OCI-LY7 (cell line): Measurements from ENCODE around the gene CFHR3. TPM values are rescaled to one million over a fixed set of nuclear protein-coding genes. Genes with fewer than 3 reads are reported as not detected.
"Not testable (repeated sequence)": the region's sequence is repeated elsewhere in the genome, so short reads cannot be mapped to it uniquely, and the experiment has no call there.

Source experiments
- BruUV-seq: library from RNA; stranded (reverse); fragments of 400-500 nt; replicated peaks from 2 replicates; lab custom pipeline; 2021; lab: Mats Ljungman, UMichigan
- CTCF ChIA-PET: fragments of 300-600 bp; sonication (Branson Sonifier 250); formaldehyde crosslinking; loops from one replicate; lab custom pipeline; 2022; ENCODE audit warnings: antibody characterized with exemption; ENCODE audit not compliant: unreplicated experiment; lab: Charles Lee
- POLR2A ChIA-PET: fragments of 300-600 bp; sonication (Branson Sonifier 250); formaldehyde crosslinking; loops from one replicate; lab custom pipeline; 2022; ENCODE audit warnings: antibody characterized with exemption; lab: Charles Lee
- DNase-seq: peaks from one replicate; pipeline ENCODE4 v3.0.0-alpha.2; 2015; ENCODE audit warnings: low spot score
- H2AFZ ChIP-seq: fragments of 200-600 bp; sonication (generic), shearing (Covaris generic); 2 replicates; pipeline ENCODE4 v1.6.1; 2014; ENCODE audit warnings: mild to moderate bottlenecking, antibody characterized with exemption, low read length, moderate library complexity
- H3K27ac ChIP-seq: fragments of 200-600 bp; sonication (generic); 2 replicates; pipeline ENCODE4 v1.5.1; 2014; ENCODE audit warnings: mixed run types, low read depth, mild to moderate bottlenecking, moderate library complexity, low read length, inconsistent platforms; ENCODE audit not compliant: poor library complexity, severe bottlenecking
- H3K36me3 ChIP-seq: fragments of 200-600 bp; sonication (generic); 2 replicates; pipeline ENCODE4 v1.6.1; 2014; ENCODE audit warnings: mild to moderate bottlenecking, antibody characterized with exemption, low read length, moderate library complexity, mixed read lengths; ENCODE audit not compliant: insufficient read depth
- H3K4me1 ChIP-seq: fragments of 200-600 bp; sonication (generic); 2 replicates; pipeline ENCODE4 v1.5.1; 2014; ENCODE audit warnings: mild to moderate bottlenecking, low read length; ENCODE audit not compliant: insufficient read depth, poor library complexity, severe bottlenecking
- H3K4me2 ChIP-seq: fragments of 200-600 bp; sonication (generic); 2 replicates; pipeline ENCODE4 v1.6.1; 2014; ENCODE audit warnings: mild to moderate bottlenecking, low read length
- H3K4me3 ChIP-seq: fragments of 200-600 bp; sonication (generic); 2 replicates; pipeline ENCODE4 v1.5.1; 2014; ENCODE audit warnings: mild to moderate bottlenecking, low read depth, low read length; ENCODE audit not compliant: poor library complexity, severe bottlenecking
- H3K79me2 ChIP-seq: fragments of 200-600 bp; sonication (generic); 2 replicates; pipeline ENCODE4 v1.6.1; 2016; ENCODE audit warnings: low read depth, mild to moderate bottlenecking, low read length, moderate library complexity, mixed read lengths; ENCODE audit not compliant: insufficient read depth
- H3K9me2 ChIP-seq: fragments of 200-600 bp; sonication (generic); 2 replicates; pipeline ENCODE4 v1.6.1; 2016; ENCODE audit warnings: mild to moderate bottlenecking, low read length, mixed read lengths; ENCODE audit not compliant: insufficient read depth
- H3K9me3 ChIP-seq: fragments of 200-600 bp; sonication (generic); 2 replicates; pipeline ENCODE4 v1.6.1; 2014; ENCODE audit warnings: mild to moderate bottlenecking, mixed run types, low read length, mixed read lengths
- H4K20me1 ChIP-seq: fragments of 200-600 bp; sonication (generic); 2 replicates; pipeline ENCODE4 v1.6.1; 2014; ENCODE audit warnings: mild to moderate bottlenecking, antibody characterized with exemption, low read length, moderate library complexity, mixed read lengths; ENCODE audit not compliant: insufficient read depth
- CTCF ChIP-seq: fragments of 200-600 bp; sonication (generic); conservative IDR thresholded peaks from 2 replicates; pipeline ENCODE4 v1.5.1; 2014; ENCODE audit warnings: mild to moderate bottlenecking, antibody characterized with exemption, low read length, moderate library complexity, mixed read lengths
- EZH2phosphoT487 ChIP-seq: fragments of 200-600 bp; sonication (generic); IDR thresholded peaks from 2 replicates; pipeline ENCODE4 v1.6.1; 2018; ENCODE audit warnings: low read depth, borderline replicate concordance, mild to moderate bottlenecking, mixed run types, antibody characterized with exemption, low read length, moderate library complexity, mixed read lengths
- intact Hi-C: fragments of 100-400 bp; cut with micrococcal nuclease; formaldehyde crosslinking; loops from one replicate; pipeline ENCODE4 v1.10.0; 2022; ENCODE audit not compliant: unreplicated experiment
- total RNA-seq, 2 experiments: library from RNA; depleted of rRNA in 1 of 2; stranded (reverse); fragments of >200 nt in 1 of 2; shearing (Covaris generic) in 1 of 2; gene quantifications; 2 replicates each; pipeline ENCODE4 v1.2.3, GENCODE V29; 2014 to 2022

CFHR3 gene
- total RNA-seq, 2 experiments from 2014 or later: not detected

GRCh38 chr1:196774175-196774574 lies 465 bp upstream of the CFHR3 start:
- TF ChIP-seq EZH2phosphoT487 (no peak), CTCF (no peak)
- no peak overlapping the region for H2AFZ ChIP-seq
- no peak for DNase-seq
- POLR2A ChIA-PET: no interaction called here
- no TSS peak for BruUV-seq
- H3K9me3 ChIP-seq: no peaks in the 10 kb centered on the region
- H3K27ac ChIP-seq: no peak overlapping the region
- no peak overlapping the region for H3K4me2 ChIP-seq
- H3K79me2 ChIP-seq: no peaks in the 10 kb centered on the region
- H3K9me2 ChIP-seq: no peaks in the 10 kb centered on the region
- intact Hi-C loops: no loop called here
- no peaks in the 10 kb centered on the region for H4K20me1 ChIP-seq
- no peak overlapping the region for H3K4me3 ChIP-seq
- no peaks in the 10 kb centered on the region for H3K4me1 ChIP-seq
- CTCF ChIA-PET: no interaction called here
- H3K36me3 ChIP-seq: no peaks in the 10 kb centered on the region

GRCh38 chr1:196777603-196778002 lies 3.0 kb downstream of the CFHR3 start:
- CTCF ChIA-PET: no interaction called here
- TF ChIP-seq CTCF (no peak), EZH2phosphoT487 (no peak)
- Histone ChIP-seq H3K4me2 (no peak overlapping the region), H3K9me2 (no peaks in the 10 kb centered on the region), H3K27ac (no peak overlapping the region), H2AFZ (no peak overlapping the region), H3K9me3 (no peaks in the 10 kb centered on the region), H4K20me1 (no peaks in the 10 kb centered on the region), H3K36me3 (no peaks in the 10 kb centered on the region), H3K4me3 (no peak overlapping the region), H3K4me1 (no peaks in the 10 kb centered on the region), H3K79me2 (no peaks in the 10 kb centered on the region)
- BruUV-seq: no TSS peak
- intact Hi-C loops: no loop called here
- no peak for DNase-seq
- POLR2A ChIA-PET: no interaction called here

- no peaks in the 10 kb centered on the region for H3K36me3 ChIP-seq
- no peak overlapping the region for H3K27ac ChIP-seq
- no peaks in the 10 kb centered on the region for H3K79me2 ChIP-seq
- H3K4me2 ChIP-seq: no peak overlapping the region
- H3K9me3 ChIP-seq: no peaks in the 10 kb centered on the region
- DNase-seq: no peak
- H3K4me3 ChIP-seq: no peak overlapping the region
- no peak overlapping the region for H2AFZ ChIP-seq
- H3K9me2 ChIP-seq: no peaks in the 10 kb centered on the region
- ChIA-PET POLR2A (no interaction called here), CTCF (no interaction called here)
- H4K20me1 ChIP-seq: no peaks in the 10 kb centered on the region
- TF ChIP-seq CTCF (0 out of 2 replicates have a peak, but pooled peaks have one; percentile 10), EZH2phosphoT487 (no peak)
- no peaks in the 10 kb centered on the region for H3K4me1 ChIP-seq
- BruUV-seq: no TSS peak
- intact Hi-C loops: no loop called here
Observed at GRCh38 chr1:196779093-196779492, 4.5 kb downstream of the CFHR3 start.

GRCh38 chr1:196791252-196791651 lies 16.6 kb downstream of the CFHR3 start:
- H3K9me3 ChIP-seq, H3K4me3 ChIP-seq, H3K9me2 ChIP-seq, H4K20me1 ChIP-seq, H2AFZ ChIP-seq, H3K79me2 ChIP-seq, CTCF ChIA-PET, POLR2A ChIA-PET, intact Hi-C loops, H3K36me3 ChIP-seq, H3K27ac ChIP-seq, DNase-seq, H3K4me1 ChIP-seq, BruUV-seq, H3K4me2 ChIP-seq: not testable (repeated sequence)

- BruUV-seq, H3K9me3 ChIP-seq, H4K20me1 ChIP-seq, H3K79me2 ChIP-seq, H2AFZ ChIP-seq, H3K4me3 ChIP-seq, H3K27ac ChIP-seq, POLR2A ChIA-PET, DNase-seq, H3K4me1 ChIP-seq, intact Hi-C loops, H3K36me3 ChIP-seq, H3K4me2 ChIP-seq, H3K9me2 ChIP-seq, CTCF ChIA-PET: not testable (repeated sequence)
Observed at GRCh38 chr1:196794103-196794502, 19.5 kb downstream of the CFHR3 start.
